KG1 (cell line): Measurements from ENCODE around the gene NACAD.
A peak's percentile ranks its signal among the peaks of the same experiment; 100 is the strongest.
"Not testable (repeated sequence)": the region's sequence is repeated elsewhere in the genome, so short reads cannot be mapped to it uniquely, and the experiment has no call there.

Experiments
- DNase-seq: peaks from one replicate; lab custom pipeline; 2025; lab: John Stamatoyannopoulos, UW

The NACAD gene

GRCh38 chr7:45117582-45117981 lies 28.8 kb upstream of the NACAD start:
- DNase-seq: no peak

GRCh38 chr7:45116048-45116447 lies 27.3 kb upstream of the NACAD start:
- DNase-seq: no peak

- no peak for DNase-seq
These were observed 26.2 kb upstream of the NACAD start for GRCh38 chr7:45114926-45115325.

- DNase-seq: not testable (repeated sequence)
These were observed 25.5 kb upstream of the NACAD start for GRCh38 chr7:45114257-45114656.

- DNase-seq: no peak
These were observed 23.9 kb upstream of the NACAD start for GRCh38 chr7:45112648-45113047.

GRCh38 chr7:45111298-45112223 lies 22.8 kb upstream of the NACAD start, which contains the start of gene TBRG4:
TSS of gene TBRG4 (minus strand) at chr7:45111697. CDS start at chr7:45109237, 2,460 bp downstream.
- peak; percentile 90 for DNase-seq

GRCh38 chr7:45108863-45109262 lies 20.1 kb upstream of the NACAD start:
- no peak for DNase-seq

GRCh38 chr7:45107356-45107755 lies 18.6 kb upstream of the NACAD start:
- DNase-seq: no peak

GRCh38 chr7:45106820-45107219 lies 18.1 kb upstream of the NACAD start:
- no peak for DNase-seq

GRCh38 chr7:45105588-45106188 lies 16.9 kb upstream of the NACAD start:
- DNase-seq: no peak

- no peak for DNase-seq
These were observed 16.2 kb upstream of the NACAD start for GRCh38 chr7:45104844-45105587.

- DNase-seq: no peak
These were observed 15.4 kb upstream of the NACAD start for GRCh38 chr7:45103958-45104843.

- DNase-seq: no peak
These were observed 14.3 kb upstream of the NACAD start for GRCh38 chr7:45102785-45103712.

- no peak for DNase-seq
These were observed 13.0 kb upstream of the NACAD start for GRCh38 chr7:45101748-45102147.

GRCh38 chr7:45100761-45101480 lies 12.2 kb upstream of the NACAD start:
- no peak for DNase-seq

- no peak for DNase-seq
These were observed 11.4 kb upstream of the NACAD start for GRCh38 chr7:45099891-45100760.

- DNase-seq: no peak
These were observed 10.4 kb upstream of the NACAD start for GRCh38 chr7:45098983-45099839.

- no peak for DNase-seq
These were observed 4.1 kb upstream of the NACAD start for GRCh38 chr7:45092931-45093235.
